Measurements from ENCODE around the gene ENPP6. TPM values are rescaled to one million over a fixed set of nuclear protein-coding genes. Genes with fewer than 3 reads are reported as not detected.

ENPP6 gene
- polyA plus RNA-seq, 4 donors, result 0.27 to 4.7 (median 0.34) TPM; not detected in 1

DNA sequence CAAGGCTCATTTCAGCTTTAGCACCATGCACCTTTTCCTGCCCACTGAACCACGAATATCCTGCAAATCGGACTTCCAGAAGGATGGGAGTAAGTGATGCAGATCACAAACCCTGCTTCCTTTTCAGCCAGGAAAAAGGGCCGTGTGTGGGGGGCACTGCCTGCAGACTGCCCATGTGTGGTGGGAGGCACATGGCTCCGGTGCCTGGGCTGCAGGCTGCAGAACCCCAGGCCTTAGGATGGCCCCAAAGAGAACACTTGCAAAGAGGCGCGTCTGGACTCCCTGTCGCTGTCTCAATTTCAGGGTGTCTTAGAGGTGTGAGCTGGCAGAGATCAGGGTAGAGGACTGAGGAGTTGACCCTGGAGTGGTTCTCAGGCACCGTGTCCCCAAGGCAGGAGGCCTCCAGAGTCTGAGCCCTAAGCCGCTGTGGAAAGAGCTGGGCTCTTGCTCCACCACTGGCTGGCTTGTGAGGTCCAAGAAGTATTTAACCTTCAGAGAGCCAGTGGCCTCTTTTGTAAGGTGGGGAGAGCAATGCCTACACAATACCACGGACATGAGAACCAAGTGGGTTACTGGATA, 97.0 kb downstream of the ENPP6 start:
- no peaks in the 10 kb centered on the region for H3K36me3 ChIP-seq (ENCODE audit: control insufficient read depth in 3 of 3, insufficient read depth in 2 of 3, low read depth in 1 of 3, low read length in 3 of 3)
- peaks cover 0 to 3% (median 0%) of the 10 kb centered on the region in 3 donors for H3K27me3 ChIP-seq (ENCODE audit: control insufficient read depth in 3 of 3, insufficient read depth in 3 of 3, low read length in 3 of 3)
- H3K4me1 ChIP-seq (ENCODE audit: control insufficient read depth in 3 of 3, insufficient read depth in 2 of 3, low read depth in 1 of 3, low read length in 2 of 3), result no peaks in the 10 kb centered on the region
- no peak overlapping the region for H3K4me3 ChIP-seq (ENCODE audit: low read depth in 1 of 3, low read length in 3 of 3)
- H3K9me3 ChIP-seq (ENCODE audit: control insufficient read depth in 2 of 2, insufficient read depth in 1 of 2, low read depth in 1 of 2, low read length in 1 of 2), result no peaks in the 10 kb centered on the region
- no peak overlapping the region for H3K27ac ChIP-seq (ENCODE audit: low read depth in 1 of 3, low read length in 2 of 3)
- no peak for DNase-seq
- WGBS, 3 donors, result 73 to 85% (median 79%) methylated on average over 10 of the region's 10 CpGs
- no peak for FAIRE-seq

- FAIRE-seq (no peak), DNase-seq (no peak)
- no peaks in the 10 kb centered on the region for H3K9me3 ChIP-seq (ENCODE audit: control insufficient read depth in 2 of 2, insufficient read depth in 1 of 2, low read depth in 1 of 2, low read length in 1 of 2)
- H3K4me3 ChIP-seq (ENCODE audit: low read depth in 1 of 3, low read length in 3 of 3), result no peak overlapping the region
- H3K4me1 ChIP-seq (ENCODE audit: control insufficient read depth in 3 of 3, insufficient read depth in 2 of 3, low read depth in 1 of 3, low read length in 2 of 3), result no peaks in the 10 kb centered on the region
- peaks cover 0 to 3% (median 0%) of the 10 kb centered on the region in 3 donors for H3K27me3 ChIP-seq (ENCODE audit: control insufficient read depth in 3 of 3, insufficient read depth in 3 of 3, low read length in 3 of 3)
- no peak overlapping the region for H3K27ac ChIP-seq (ENCODE audit: low read depth in 1 of 3, low read length in 2 of 3)
- 87 to 92% (median 91%) methylated on average over 11 of the region's 11 CpGs for WGBS, 3 donors
- H3K36me3 ChIP-seq (ENCODE audit: control insufficient read depth in 3 of 3, insufficient read depth in 2 of 3, low read depth in 1 of 3, low read length in 3 of 3), result no peaks in the 10 kb centered on the region
Observed at GRCh38 chr4:184117662-184118199, 99.9 kb downstream of the ENPP6 start.

- H3K4me1 ChIP-seq (ENCODE audit: control insufficient read depth in 3 of 3, insufficient read depth in 2 of 3, low read depth in 1 of 3, low read length in 2 of 3), result no peaks in the 10 kb centered on the region
- H3K4me3 ChIP-seq (ENCODE audit: low read depth in 1 of 3, low read length in 3 of 3), result no peak overlapping the region
- no peak for DNase-seq
- H3K36me3 ChIP-seq (ENCODE audit: control insufficient read depth in 3 of 3, insufficient read depth in 2 of 3, low read depth in 1 of 3, low read length in 3 of 3), result no peaks in the 10 kb centered on the region
- H3K9me3 ChIP-seq (ENCODE audit: control insufficient read depth in 2 of 2, insufficient read depth in 1 of 2, low read depth in 1 of 2, low read length in 1 of 2), result no peaks in the 10 kb centered on the region
- no peak for FAIRE-seq
- WGBS, 3 donors, result 80 to 95% (median 80%) methylated on average over 4 of the region's 4 CpGs
- no peak overlapping the region for H3K27ac ChIP-seq (ENCODE audit: low read depth in 1 of 3, low read length in 2 of 3)
- peaks cover 0 to 2% (median 0%) of the 10 kb centered on the region in 3 donors for H3K27me3 ChIP-seq (ENCODE audit: control insufficient read depth in 3 of 3, insufficient read depth in 3 of 3, low read length in 3 of 3)
Observed at GRCh38 chr4:184115399-184115798, 102.3 kb downstream of the ENPP6 start.

DNA sequence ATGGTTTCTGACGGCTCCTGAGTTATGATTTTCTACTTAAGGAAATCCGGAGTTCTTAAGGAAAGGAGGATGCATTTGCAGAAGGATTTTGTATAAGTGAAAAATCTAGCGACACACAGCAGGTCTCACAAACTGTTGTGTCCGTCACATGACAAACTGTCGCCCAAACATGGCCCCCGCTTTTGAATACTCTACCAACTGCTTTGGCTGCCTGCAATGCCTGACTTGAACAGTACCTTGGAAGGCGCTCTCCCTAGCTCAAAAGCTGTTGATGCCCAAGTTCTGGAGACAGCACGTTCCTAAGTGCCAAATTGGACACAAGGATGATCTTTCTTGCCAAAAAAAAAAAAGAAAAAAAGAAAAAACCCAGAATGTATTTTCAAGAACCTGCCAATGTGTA, 103.2 kb downstream of the ENPP6 start:
- DNase-seq (no peak), FAIRE-seq (no peak)
- 80 to 85% (median 84%) methylated on average over 8 of the region's 8 CpGs for WGBS, 3 donors
- no peaks in the 10 kb centered on the region for H3K4me1 ChIP-seq (ENCODE audit: control insufficient read depth in 3 of 3, insufficient read depth in 2 of 3, low read depth in 1 of 3, low read length in 2 of 3)
- H3K4me3 ChIP-seq (ENCODE audit: low read depth in 1 of 3, low read length in 3 of 3), result no peak overlapping the region
- no peaks in the 10 kb centered on the region for H3K9me3 ChIP-seq (ENCODE audit: control insufficient read depth in 2 of 2, insufficient read depth in 1 of 2, low read depth in 1 of 2, low read length in 1 of 2)
- no peak overlapping the region for H3K27ac ChIP-seq (ENCODE audit: low read depth in 1 of 3, low read length in 2 of 3)
- H3K27me3 ChIP-seq (ENCODE audit: control insufficient read depth in 3 of 3, insufficient read depth in 3 of 3, low read length in 3 of 3), result no peaks in the 10 kb centered on the region
- H3K36me3 ChIP-seq (ENCODE audit: control insufficient read depth in 3 of 3, insufficient read depth in 2 of 3, low read depth in 1 of 3, low read length in 3 of 3), result no peaks in the 10 kb centered on the region

GRCh38 chr4:184112006-184112550, 105.6 kb downstream of the ENPP6 start:
- FAIRE-seq (no peak), DNase-seq (no peak)
- Histone ChIP-seq H3K4me3 (ENCODE audit: low read depth in 1 of 3, low read length in 3 of 3) (no peak overlapping the region), H3K27me3 (ENCODE audit: control insufficient read depth in 3 of 3, insufficient read depth in 3 of 3, low read length in 3 of 3) (no peaks in the 10 kb centered on the region), H3K36me3 (ENCODE audit: control insufficient read depth in 3 of 3, insufficient read depth in 2 of 3, low read depth in 1 of 3, low read length in 3 of 3) (no peaks in the 10 kb centered on the region), H3K9me3 (ENCODE audit: control insufficient read depth in 2 of 2, insufficient read depth in 1 of 2, low read depth in 1 of 2, low read length in 1 of 2) (no peaks in the 10 kb centered on the region), H3K4me1 (ENCODE audit: control insufficient read depth in 3 of 3, insufficient read depth in 2 of 3, low read depth in 1 of 3, low read length in 2 of 3) (no peaks in the 10 kb centered on the region), H3K27ac (ENCODE audit: low read depth in 1 of 3, low read length in 2 of 3) (no peak overlapping the region)
- 77 to 82% (median 81%) methylated on average over 13 of the region's 13 CpGs for WGBS, 3 donors

- FAIRE-seq (no peak), DNase-seq (no peak)
- Histone ChIP-seq H3K4me3 (ENCODE audit: low read depth in 1 of 3, low read length in 3 of 3) (no peak overlapping the region), H3K36me3 (ENCODE audit: control insufficient read depth in 3 of 3, insufficient read depth in 2 of 3, low read depth in 1 of 3, low read length in 3 of 3) (no peaks in the 10 kb centered on the region), H3K4me1 (ENCODE audit: control insufficient read depth in 3 of 3, insufficient read depth in 2 of 3, low read depth in 1 of 3, low read length in 2 of 3) (no peaks in the 10 kb centered on the region), H3K27me3 (ENCODE audit: control insufficient read depth in 3 of 3, insufficient read depth in 3 of 3, low read length in 3 of 3) (no peaks in the 10 kb centered on the region), H3K9me3 (ENCODE audit: control insufficient read depth in 2 of 2, insufficient read depth in 1 of 2, low read depth in 1 of 2, low read length in 1 of 2) (no peaks in the 10 kb centered on the region), H3K27ac (ENCODE audit: low read depth in 1 of 3, low read length in 2 of 3) (no peak overlapping the region)
- WGBS, 3 donors, result 86 to 88% (median 88%) methylated on average over 7 of the region's 7 CpGs
Observed at GRCh38 chr4:184111233-184111832, 106.3 kb downstream of the ENPP6 start.

DNA sequence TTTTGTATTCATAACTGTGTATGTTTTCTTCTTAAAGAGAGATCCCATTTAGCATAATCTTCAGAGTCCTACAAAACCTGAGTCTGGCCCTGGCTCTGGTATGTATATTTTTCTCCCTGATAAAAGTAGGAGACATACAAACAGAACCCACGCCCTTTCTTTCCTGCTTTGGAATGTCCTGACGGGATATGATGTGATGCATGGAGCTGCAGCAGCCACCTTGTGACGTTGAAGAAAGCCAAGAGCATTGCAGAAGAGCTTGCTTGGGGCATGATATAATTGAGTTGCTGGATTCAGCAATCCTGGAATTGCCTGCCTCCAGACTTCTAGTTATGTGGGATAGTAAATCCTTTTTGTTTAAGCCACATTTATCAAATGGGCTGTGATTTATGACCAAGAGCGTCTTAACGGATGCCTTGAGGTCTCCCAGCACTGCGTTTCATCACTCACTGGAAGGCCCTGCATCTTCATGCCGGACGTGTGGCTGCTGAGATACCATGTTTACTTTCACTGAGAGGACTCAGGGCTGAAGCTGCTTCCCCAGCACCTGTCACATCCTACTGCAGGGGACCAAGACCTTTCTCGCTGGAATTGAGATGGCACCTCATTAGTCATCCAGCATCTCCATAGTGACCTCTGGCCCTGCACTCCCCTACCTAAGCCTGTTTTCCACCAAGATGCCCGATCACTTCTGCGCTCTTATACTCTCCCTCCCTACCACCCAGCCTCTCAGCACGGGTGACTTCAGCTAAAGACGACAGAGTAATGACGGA, 107.0 kb downstream of the ENPP6 start:
- no peaks in the 10 kb centered on the region for H3K4me1 ChIP-seq (ENCODE audit: control insufficient read depth in 3 of 3, insufficient read depth in 2 of 3, low read depth in 1 of 3, low read length in 2 of 3)
- no peaks in the 10 kb centered on the region for H3K27me3 ChIP-seq (ENCODE audit: control insufficient read depth in 3 of 3, insufficient read depth in 3 of 3, low read length in 3 of 3)
- no peak overlapping the region for H3K4me3 ChIP-seq (ENCODE audit: low read depth in 1 of 3, low read length in 3 of 3)
- H3K9me3 ChIP-seq (ENCODE audit: control insufficient read depth in 2 of 2, insufficient read depth in 1 of 2, low read depth in 1 of 2, low read length in 1 of 2), result no peaks in the 10 kb centered on the region
- WGBS, 3 donors, result 83 to 89% (median 83%) methylated on average over 14 of the region's 14 CpGs
- H3K27ac ChIP-seq (ENCODE audit: low read depth in 1 of 3, low read length in 2 of 3), result no peak overlapping the region
- H3K36me3 ChIP-seq (ENCODE audit: control insufficient read depth in 3 of 3, insufficient read depth in 2 of 3, low read depth in 1 of 3, low read length in 3 of 3), result no peaks in the 10 kb centered on the region
- FAIRE-seq, result no peak
- no peak for DNase-seq

GRCh38 chr4:184108006-184108501, 109.6 kb downstream of the ENPP6 start:
- H3K4me1 ChIP-seq (ENCODE audit: control insufficient read depth in 3 of 3, insufficient read depth in 2 of 3, low read depth in 1 of 3, low read length in 2 of 3), result peaks cover 0 to 3% (median 0%) of the 10 kb centered on the region in 3 donors
- no peaks in the 10 kb centered on the region for H3K9me3 ChIP-seq (ENCODE audit: control insufficient read depth in 2 of 2, insufficient read depth in 1 of 2, low read depth in 1 of 2, low read length in 1 of 2)
- WGBS, 3 donors, result 83 to 91% (median 90%) methylated on average over 10 of the region's 10 CpGs
- H3K36me3 ChIP-seq (ENCODE audit: control insufficient read depth in 3 of 3, insufficient read depth in 2 of 3, low read depth in 1 of 3, low read length in 3 of 3), result no peaks in the 10 kb centered on the region
- no peaks in the 10 kb centered on the region for H3K27me3 ChIP-seq (ENCODE audit: control insufficient read depth in 3 of 3, insufficient read depth in 3 of 3, low read length in 3 of 3)
- no peak for FAIRE-seq
- no peak overlapping the region for H3K27ac ChIP-seq (ENCODE audit: low read depth in 1 of 3, low read length in 2 of 3)
- H3K4me3 ChIP-seq (ENCODE audit: low read depth in 1 of 3, low read length in 3 of 3), result no peak overlapping the region
- DNase-seq, result no peak
